Fibroblast of villous mesenchyme (primary cell): ENCODE data around the gene ISG20L2. TPM values are rescaled to one million over a fixed set of nuclear protein-coding genes. Genes with fewer than 3 reads are reported as not detected.

Experiments
- DNase-seq: peaks from one replicate; pipeline ENCODE4 v3.0.0-alpha.2; 2010; ENCODE audit warnings: low read depth
- H3K4me3 ChIP-seq: 2 replicates; pipeline ENCODE4 v1.5.1; 2011; ENCODE audit warnings: low read depth, mild to moderate bottlenecking, low read length
- total RNA-seq: library from RNA; depleted of rRNA; stranded (reverse); fragments of >200 nt; gene quantifications from 2 replicates; pipeline ENCODE4 v1.2.3, GENCODE V29; 2012
- TF ChIP-seq, protein P1 (sequence below): IDR thresholded peaks from 2 replicates; pipeline ENCODE4 v1.5.1; 2012; ENCODE audit warnings: low read depth, mild to moderate bottlenecking, low read length; ENCODE audit not compliant: insufficient read depth

ISG20L2 gene
- total RNA-seq, 1 donor: 22.9 TPM

DNA sequence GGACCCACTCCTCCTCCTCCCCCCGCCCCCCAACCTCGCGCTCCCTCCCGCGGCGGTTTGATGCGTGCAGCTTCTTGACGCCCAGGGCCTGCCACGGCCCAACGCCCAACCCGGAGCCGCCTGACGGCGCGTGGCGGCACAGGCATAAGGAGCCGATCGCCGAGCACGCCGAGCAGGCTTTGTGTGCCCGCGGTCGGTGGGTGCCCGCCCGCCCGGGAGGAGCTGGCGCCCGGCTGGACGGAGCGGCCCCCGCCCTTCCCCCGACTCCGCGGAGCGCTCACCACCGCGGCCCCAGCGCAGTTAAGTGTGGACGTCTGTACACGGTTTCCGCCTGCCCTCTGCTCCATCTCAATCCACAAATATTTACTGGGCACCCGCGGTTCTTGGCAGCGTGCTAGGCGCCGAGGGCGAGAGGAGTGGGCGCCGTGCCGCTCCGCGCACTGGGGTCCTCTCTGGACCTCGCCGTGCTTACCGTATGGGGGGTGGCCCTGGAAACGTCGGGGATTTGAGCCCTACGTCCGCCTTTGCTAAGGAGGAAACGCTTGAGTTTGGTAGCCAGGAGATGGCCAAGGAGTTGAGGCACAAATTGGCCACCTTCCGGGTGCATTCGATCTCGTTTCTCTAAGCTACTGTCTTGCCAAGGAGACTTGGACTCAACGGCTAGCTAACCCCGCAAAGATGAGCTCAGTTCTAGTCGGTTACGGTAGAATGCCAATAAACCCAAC is 23.4 kb upstream of the ISG20L2 start:
- DNase-seq: peak; percentile 97
- H3K4me3 ChIP-seq: peak overlapping the region; percentile 87
- TF ChIP-seq, protein P1, sequence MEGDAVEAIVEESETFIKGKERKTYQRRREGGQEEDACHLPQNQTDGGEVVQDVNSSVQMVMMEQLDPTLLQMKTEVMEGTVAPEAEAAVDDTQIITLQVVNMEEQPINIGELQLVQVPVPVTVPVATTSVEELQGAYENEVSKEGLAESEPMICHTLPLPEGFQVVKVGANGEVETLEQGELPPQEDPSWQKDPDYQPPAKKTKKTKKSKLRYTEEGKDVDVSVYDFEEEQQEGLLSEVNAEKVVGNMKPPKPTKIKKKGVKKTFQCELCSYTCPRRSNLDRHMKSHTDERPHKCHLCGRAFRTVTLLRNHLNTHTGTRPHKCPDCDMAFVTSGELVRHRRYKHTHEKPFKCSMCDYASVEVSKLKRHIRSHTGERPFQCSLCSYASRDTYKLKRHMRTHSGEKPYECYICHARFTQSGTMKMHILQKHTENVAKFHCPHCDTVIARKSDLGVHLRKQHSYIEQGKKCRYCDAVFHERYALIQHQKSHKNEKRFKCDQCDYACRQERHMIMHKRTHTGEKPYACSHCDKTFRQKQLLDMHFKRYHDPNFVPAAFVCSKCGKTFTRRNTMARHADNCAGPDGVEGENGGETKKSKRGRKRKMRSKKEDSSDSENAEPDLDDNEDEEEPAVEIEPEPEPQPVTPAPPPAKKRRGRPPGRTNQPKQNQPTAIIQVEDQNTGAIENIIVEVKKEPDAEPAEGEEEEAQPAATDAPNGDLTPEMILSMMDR: no peak

DNA sequence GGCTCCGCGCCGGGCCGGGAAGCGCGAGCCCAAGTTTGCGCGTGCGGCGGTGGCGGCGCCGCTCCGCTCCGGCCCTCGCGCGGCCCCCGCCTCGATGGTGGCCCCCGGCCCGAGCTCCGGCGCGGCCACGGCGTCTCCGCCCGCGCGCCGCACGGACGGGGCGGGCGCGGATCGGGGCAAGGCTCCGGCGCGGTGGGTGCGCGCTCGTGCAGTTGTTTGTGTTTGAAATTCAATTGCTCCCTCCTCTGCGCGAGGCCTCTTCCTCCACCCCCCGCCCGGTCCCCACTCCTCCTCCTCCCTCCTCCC is 22.8 kb upstream of the ISG20L2 start, which contains the start of gene HDGF:
HDGF (minus strand) TSS at position 225 of the 306 bp plus-strand sequence. CDS start 246 bp downstream, outside the sequence.
- no peak for DNase-seq
- TF ChIP-seq, protein P1: no peak
- H3K4me3 ChIP-seq: peak within 1 kb of the TSS; percentile 87

DNA sequence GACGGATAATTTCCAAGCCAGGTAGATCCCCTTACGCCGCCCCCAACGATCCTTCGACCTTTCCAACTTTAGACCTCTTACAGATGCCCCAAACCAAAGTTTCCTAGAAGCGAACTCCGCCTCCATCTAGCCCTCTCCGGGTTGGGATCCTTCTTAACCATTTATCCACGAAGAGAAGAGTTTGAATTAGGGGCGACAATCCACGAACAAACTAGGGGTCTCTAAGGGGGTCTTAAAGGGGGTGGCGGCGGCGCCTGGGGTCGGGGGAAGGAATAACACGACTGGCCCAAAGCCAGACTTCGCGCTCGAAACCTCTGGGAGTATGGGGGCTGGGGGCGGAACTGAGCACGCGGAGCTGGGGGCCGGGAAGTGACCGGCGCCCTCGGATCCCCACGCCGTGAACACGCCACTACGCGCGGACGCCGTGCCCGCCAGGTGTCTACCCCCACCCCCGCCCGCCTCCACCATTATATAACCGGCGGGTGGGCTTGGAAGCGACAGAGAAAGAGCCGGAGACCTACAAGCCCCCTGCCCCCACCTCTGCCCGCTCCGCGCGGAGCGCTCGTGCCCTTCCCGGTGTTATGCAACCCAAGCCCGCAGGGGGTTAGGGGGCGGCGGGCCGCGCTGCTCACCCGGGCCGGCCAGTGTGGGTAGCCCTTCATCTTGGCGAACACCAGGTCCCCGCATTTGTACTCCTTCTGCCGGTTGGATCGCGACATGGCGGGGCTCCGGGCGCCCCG is 22.3 kb upstream of the ISG20L2 start:
- H3K4me3 ChIP-seq: peak overlapping the region; percentile 87
- peak; percentile 53 for DNase-seq
- TF ChIP-seq, protein P1: no peak

DNA sequence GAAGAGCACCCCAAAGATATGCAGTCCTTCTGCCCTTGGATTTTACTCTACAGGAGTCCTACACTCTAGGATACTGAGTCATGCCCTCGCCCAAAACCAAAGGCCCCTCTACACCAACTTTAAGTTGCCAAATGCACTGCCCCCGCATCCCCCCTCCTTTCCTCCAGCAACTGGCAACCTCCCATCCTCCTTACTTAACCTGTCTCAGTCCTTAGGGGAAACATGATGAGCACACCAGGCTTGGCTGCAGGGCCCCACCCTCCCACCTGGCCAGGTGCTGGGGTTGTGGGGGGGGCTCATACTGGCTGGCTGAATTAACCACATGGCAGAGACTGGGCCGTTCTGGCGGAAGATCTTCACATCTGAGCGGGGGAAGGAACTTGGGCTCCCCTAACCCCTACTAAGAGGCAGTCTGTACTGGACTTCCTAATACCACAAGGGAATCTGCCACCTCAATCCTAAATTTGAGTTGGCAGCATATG is 21.7 kb upstream of the ISG20L2 start:
- H3K4me3 ChIP-seq: peak overlapping the region; percentile 87
- TF ChIP-seq, protein P1: no peak
- DNase-seq: no peak

DNA sequence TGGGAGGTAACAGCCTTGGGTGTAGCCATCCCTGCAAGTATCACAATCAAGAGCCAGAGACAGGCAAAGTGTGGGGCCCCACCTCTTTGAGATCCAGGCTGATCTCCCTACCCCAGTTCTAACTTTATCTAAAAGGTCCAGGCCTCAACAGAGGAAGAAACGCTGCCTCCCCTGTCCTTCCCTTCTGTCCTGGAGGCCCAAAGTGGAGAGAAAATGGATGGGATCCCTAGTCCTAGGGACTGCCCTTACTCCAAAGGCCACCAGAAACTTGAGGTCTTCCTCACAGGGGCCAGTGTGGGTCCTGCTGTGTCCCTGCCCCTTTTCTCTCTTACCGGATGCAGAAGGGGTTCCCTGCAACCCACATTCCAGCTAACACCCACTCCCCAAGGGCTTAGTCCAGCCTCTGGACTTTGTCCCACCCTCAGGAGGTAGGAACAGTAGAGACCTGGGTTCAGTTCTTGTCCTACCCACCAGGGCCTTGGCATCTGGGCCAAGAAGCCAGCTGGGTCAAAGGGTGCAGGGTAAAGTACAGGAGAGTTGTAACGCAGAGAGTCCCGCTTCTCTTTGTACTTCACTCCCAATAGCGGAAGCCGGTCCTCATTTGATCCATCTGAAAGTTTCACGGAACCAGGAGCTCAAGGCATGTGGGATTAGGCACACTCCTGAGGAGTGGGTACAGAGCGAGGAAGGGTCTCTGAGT is 21.0 kb upstream of the ISG20L2 start:
- TF ChIP-seq, protein P1: no peak
- DNase-seq: no peak
- H3K4me3 ChIP-seq: peak overlapping the region; percentile 87

DNA sequence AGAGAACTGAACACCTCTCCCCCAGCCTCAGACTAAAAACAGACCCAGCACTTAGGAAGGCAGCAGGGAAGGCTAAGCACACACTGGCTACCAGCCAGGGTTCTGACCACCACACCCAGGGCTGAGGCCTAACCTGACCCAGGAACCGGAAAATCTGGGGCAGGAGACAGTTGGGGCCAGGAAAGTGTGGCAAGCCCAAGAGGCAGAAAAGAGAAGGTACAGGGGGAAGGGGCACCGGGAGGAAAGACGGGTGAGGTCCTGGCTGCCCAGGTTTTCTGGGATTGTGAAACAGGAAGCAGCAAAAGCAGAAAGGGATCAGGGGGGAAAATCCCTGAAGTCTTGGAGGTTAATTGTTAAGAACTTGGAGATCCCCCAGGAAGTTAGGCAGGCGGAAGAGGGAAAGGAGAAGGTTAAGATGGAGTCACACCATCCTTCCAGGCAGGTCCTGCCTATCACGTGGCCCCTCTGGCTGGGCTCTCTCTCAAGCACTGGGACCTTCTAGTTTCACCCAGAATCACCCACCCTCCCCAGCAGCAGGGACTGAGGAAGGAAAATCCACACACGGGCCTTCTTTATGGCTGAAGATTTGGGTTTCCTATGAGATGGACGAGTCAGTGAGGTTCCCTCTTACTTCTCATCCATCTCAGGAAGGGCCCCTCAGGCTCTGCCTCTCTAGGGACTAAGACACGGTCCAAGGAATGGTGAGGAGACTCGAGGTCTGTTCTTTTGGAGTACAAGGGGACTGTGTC is 20.3 kb upstream of the ISG20L2 start:
- peak; percentile 72 for DNase-seq
- TF ChIP-seq, protein P1: no peak
- H3K4me3 ChIP-seq: peak overlapping the region; percentile 87
